ENCODE data around the gene MAB21L4.

The MAB21L4 gene

DNA sequence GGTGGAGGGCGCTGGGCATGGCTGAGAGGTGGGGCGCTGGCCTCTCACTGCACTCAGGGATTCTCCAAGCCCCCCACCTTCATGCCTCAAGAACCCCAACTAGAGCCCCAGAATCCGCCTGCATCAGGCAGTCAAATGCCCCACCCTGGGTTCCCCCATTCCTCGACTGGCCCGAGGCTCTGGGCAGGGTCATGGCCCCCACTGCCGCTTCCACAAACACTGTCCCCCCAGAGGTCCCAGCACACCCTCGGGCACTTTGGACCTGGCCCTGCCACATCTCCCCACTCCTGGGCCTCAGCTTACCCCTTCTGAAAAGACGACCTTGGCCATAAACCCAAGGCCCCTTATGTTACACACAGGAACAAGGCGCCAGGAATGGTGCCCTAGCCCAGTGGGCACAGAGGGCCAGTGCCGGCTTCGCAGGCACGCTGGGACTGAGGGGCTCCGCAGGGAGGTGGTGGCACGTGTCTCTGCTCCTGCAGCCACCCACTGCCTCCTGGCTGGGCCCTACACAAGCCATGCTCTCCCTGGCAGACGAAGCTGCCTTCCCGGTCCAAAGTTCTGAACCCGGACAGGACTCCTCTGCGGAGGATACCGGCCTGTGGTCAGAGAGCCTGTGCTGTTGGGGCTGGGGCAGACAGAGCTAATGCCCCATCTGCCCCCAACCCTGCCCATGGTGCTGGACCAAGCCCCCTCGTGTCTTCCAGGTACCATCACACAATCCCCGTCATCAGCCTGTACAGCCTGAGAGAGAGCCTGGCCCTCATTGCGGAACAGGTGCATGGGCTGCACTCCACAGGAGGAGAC lies 20.5 kb downstream of the MAB21L4 start:
- no peak for DNase-seq

DNA sequence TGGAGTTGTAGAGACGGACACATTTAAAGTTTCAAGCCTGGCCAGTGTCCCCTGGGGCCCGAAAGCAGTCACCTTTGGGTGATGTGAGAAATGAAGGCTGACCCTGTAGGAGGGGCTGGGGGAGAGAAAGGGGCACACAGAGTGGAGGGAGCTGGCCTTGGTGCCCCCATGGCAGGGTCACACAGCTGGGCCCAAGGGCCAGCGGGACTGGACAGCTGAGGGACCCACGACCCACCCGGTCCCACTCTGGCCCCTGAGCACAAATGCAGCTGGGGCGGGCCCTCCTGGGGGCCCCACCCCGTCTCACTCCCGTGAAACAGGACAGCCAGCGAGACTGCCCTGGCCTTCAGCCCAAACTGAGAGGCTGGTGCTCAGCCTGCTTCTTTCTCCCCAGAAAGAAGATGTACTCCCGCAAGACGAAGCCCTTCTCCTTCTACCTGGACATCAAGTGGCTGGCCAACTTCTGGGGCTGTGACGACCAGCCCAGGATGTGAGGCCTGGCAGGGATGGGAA lies 21.2 kb downstream of the MAB21L4 start:
- DNase-seq, result no peak

DNA sequence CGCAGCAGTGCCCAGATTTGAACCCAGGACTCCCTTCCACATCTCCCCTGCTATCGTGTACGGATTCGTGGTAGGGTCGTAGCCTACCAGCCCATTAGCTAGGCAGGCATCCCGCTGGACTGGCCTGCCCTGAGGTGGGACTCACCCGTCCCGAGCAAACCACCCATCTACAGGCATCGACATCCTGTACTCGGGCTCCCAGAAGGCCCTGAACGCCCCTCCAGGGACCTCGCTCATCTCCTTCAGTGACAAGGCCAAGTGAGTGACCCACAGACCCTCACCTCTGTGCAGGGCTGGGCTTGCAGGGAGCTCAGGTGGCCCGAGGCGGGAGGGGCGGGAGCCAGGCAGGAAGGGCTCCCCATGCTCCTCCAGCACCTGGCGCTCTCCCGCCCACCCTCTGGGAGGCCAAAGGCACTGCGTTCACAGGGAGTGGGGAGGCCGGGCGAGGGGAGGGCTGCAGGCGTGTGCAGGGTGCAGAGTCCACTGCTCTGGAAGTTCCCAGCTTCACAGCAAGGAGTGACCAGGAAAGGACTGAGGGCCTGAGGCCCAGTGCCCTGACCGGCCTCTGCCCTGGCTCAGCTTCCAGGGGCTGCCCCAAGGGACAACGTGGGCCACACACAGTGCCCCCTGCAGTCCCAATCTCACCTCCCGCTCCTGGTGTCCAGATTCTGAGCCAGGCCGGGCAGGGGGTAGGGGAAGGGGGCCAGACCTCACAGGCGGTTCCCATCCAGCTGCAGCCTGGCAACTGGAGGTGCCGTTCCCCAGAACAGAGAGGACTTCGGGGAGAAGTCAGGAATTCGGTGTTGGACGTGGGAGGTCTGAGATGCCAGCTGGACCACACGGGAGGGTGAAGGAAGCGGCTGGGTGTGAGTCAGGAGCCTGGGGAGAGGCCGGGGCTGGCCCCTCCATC lies 21.9 kb downstream of the MAB21L4 start:
- no peak for DNase-seq

DNA sequence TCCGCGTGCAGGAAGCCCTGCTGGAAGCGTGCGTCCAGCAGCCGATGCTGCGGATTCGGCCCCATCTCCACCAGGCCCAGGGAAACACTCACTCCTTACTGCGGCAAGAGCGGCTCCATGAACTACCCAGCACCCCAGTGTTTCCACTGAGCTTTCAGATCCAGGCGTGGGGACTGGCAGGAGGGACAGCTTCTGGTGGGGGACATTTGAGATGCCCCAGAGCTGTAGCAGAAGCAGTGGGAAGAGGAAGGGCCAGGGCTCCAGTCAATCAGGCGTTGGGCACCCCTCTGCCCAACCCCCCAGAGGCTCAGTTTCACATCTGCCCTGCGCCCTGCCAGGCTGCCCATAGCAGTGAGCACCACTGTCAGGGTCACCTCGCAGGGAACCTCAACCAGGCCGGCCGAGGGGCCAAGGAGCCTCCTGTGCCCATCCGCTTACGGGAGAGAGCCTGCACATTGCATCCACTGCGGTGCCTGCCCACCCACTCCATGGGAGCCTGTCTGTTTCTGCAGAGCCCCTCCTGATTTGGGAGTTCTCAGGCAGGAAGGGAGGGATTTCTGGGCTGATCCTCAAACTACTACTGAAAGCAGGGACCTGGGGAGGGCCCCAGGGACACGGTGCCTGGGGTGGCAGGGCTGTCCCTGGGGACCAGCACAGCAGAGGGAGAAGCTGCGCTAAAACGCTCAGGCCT lies 22.7 kb downstream of the MAB21L4 start:
- DNase-seq, result no peak

DNA sequence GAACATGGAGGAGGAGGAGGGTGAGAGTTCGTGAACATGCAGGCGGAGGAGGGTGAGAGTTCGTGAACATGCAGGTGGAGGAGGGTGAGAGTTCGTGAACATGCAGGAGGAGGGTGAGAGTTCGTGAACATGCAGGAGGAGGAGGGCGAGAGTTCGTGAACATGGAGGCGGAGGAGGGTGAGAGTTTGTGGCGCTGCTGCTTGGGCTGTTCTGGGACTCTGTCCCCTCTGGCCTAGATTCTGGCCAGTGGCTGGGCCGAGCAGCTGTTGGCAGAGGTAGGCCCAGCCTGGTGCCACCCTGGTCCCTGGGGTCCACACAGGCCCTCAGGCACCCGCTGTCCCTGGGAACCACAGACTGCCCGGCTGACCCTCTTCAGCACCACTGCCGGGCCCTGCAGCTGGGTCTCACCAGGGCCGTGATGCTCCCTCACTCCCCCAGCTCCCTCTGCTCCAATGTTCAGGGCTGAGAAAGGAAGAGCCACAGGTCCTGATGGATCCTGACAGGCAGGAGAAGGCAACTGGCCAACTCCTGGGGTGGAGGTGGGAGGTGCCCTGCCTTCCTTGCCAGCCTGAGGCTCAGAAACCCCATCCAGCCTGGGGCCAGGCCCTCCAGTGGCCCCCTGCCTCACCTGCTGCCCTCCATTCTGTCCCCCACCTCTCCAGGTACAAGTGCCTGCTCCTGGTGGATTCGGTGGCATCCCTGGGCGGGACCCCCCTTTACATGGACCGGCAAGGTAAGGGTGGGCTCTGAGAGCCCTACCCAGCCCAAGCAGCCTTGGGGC lies 23.4 kb downstream of the MAB21L4 start:
- no peak for DNase-seq

DNA sequence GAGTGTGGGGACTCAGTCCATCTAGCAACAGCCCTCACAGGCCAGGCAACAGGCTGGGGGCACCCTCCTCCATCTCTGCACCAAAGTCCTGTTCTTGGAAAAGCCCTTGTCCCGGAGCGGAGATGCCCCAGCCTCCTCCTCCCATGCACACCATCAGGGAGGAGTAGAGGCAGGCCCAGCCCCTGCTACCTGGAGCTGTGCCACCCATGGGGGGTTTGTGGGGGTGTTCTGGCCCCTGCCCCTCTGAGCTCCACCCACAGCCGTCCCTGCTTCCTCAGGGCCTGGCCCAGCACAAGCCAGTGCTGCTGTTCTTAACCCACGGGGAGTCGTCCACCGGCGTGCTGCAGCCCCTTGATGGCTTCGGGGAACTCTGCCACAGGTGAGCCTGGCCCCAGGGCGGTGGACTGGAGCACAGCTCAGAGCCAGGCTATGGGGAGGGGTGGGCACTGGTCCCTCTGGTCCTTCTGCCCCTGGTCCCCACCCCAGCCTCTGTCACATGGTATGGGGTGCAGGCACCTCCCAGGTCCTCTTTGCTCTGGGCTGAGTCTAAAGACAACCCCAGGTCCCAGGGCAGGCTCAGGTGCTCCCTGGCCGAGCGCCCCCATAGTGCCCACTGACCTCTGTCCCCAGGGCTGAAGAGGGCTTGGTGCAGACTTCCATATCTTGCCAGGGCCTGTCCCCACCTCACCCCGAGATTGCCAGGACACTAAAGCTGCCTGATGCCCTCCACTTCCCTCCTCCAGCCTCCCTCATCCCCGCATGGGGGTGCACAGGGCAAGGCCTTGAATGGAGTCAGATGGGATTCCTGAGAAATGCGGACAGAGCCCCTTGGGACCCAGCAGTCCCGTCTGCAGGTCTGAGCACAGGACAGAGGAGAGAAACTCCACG lies 24.6 kb downstream of the MAB21L4 start:
- DNase-seq, result no peak

DNA sequence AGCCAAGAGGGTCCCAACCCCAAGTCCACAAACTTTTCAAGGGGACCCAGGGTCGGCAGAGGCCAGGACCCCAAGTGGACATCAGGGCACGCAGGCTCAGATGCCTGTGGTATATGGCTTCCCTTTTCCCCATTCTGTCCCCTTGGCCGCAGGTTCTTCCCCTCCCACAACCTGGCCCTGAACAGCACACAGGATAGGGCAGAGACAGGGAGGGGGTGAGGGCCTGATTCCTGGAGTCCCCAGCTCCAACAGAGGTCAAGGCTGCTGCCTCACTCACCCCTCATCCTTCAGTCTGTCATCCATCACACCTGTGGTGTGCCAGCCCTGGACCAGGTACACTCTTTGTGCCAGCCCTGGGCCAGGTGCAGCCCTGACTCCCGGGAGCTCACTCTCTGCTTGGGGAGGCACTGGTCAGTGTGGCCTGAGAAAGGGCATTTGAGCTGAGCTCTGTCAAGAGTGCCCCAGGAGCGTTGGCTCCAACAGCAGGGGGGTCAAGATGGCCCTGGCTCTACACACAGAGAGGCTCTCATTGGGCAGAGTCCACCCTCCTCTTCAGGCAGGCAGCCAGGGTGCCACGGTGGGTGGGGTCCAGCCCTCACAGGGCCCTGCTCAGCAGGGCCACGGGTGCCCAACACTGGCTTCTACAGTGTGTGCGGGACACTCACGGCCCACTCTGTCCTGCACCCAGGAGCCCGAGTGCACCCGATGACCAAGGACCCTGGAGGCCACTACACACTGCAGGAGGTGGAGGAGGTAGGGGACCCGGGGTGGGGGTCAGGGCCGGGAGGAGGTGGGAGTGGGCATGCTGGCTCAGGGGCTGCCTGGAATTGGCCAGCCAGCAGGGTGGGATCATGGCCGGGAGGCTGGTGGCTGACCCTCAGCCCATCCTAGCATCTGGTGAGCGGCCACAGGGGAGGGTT lies 25.7 kb downstream of the MAB21L4 start:
- no peak for DNase-seq

DNA sequence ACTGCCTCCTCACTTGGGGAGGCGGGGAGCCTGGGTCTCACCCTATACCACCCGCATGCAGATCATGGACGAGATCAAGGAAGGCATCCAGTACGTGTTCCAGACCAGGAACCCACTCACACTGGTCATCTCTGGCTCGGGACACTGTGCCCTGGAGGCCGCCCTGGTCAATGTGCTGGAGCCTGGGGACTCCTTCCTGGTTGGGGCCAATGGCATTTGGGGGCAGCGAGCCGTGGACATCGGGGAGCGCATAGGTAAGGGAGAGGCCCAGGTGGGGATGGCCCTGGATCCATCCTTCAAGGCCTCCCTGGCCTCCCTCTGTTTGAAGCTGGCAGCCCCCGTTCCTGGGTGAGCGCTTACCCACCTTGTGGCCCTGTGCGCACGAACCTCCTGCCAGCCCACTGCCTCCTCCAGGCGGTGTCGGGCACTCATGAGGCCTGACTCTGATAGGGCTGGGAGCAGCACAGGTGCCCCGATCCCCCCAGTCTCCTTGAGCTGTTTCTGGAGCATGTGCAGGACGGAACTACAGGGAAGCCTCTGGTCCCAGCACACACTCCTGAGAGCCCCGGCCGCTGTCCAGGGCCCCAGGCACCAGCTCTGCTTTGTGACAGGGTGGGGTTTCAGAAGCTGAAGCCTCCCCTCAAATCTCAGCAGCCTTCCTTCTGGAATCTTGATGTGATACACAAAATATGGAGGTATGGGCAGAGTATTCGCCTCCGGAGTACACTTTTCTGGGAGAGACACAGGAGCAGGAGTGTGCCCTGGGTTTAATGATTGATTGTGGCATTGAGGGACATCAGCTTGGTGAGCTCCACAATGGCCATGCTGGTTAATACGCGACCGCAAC lies 26.6 kb downstream of the MAB21L4 start:
- no peak for DNase-seq

DNA sequence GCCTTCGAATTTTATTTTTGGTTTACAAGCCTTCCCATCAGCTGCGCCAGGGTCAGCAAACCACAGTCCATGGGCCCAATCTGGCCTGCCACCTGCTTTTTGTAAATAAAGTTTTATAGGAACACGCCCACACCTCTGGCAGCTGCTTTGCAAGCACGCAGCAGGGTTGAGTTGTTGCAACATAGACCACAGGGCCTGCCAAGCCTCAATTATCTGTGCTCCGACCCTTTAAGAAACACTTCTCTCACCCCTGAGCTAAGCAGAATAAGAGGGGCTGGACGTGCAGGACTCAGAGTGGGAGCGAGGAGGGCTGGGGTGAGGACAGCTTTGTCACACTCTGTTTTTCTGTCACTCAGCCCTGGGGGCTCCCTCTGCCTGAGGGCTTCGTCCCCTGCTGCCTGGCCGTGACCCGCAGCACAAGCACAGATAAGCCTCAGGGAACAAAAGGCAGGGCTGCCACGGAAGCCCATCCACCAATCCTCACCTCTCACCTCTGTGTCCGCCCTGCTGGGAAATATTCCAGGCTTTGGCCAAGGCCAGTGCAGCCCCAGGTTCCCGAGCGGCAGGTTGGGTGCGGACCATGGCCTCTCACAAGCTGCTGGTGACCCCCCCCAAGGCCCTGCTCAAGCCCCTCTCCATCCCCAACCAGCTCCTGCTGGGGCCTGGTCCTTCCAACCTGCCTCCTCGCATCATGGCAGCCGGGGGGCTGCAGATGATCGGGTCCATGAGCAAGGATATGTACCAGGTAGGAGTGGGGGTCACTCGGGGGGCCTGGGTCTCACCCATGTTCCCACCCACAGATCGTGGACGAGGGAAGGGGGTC lies 27.5 kb downstream of the MAB21L4 start, which contains the start of gene AGXT:
AGXT (plus strand) TSS at position 539 of the 823 bp plus-strand sequence; CDS start at position 581, 42 bp downstream.
- no peak for DNase-seq

DNA sequence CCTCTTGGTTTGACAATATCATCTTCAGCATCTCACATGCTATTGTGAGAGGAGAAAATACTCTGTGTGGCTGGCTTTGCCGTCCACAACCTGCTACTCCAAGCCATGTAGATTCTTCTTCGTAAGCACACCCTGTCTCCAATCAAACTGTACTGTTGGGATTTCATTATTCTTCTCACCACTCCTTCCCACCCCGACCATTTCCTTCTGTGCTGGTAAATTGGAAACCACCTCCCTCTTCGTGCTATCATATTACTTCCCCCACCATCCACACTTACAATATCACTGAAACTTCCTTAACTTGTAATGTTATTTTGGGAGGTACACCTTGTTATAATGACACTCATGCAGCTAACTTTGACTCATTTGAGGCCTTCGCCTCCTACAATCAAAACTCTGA lies 30.6 kb downstream of the MAB21L4 start:
- DNase-seq, result no peak

DNA sequence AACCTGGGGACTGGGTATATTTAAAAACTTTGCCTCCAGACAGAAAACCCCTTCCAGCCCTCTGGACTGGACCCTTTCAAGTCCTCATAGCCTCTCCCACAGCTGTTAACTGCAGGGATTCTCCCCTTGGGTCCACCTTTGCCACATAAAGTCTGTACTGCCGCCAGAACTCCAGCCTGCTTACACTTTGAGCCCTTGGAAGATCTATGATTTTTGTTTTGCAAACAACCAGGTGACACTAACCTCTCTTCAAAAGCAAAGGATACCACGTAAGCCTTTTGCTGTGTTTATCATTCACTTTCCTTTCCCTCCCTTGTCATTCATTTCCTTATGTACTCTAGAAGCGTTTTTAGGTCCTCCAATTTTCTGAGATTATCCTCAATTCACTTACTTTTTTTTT lies 31.5 kb downstream of the MAB21L4 start:
- DNase-seq, result no peak

DNA sequence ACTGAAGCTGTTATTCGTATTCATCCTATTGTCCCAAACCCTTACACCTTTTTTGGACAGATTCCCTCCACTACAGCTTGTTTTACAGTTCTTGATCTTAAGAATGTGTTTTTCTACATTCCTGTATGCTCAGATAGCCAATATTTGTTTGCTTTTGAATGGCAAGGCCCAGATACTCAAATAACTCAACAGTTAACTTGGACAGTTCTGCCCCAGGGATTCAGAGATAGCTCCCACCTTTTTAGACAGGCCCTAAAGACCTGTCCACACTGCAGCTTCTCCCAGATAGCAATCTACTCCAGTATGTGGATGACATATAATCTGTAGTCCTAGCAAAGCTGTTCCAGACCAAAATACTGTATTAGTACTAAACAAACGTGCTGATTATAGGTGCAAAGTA lies 34.4 kb downstream of the MAB21L4 start:
- no peak for DNase-seq

DNA sequence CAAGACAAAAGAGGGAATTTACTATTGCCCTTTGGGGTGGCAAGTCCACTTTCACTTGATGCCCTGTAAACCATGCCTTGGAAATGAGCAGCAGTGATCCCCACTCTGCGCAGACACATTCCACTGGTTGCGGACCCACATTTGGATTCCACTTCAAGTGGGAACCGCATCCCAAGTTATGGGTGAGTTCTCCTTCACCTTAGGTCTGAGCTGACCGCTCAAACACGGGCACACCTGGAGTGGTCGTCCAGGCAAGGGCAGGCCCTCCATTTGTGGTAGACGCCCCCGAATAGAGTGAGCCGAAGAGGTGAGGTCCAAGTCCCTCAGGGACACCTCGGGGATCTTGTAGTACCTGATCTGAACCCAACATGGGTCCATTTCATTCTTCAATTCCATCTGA lies 37.1 kb downstream of the MAB21L4 start:
- no peak for DNase-seq

DNA sequence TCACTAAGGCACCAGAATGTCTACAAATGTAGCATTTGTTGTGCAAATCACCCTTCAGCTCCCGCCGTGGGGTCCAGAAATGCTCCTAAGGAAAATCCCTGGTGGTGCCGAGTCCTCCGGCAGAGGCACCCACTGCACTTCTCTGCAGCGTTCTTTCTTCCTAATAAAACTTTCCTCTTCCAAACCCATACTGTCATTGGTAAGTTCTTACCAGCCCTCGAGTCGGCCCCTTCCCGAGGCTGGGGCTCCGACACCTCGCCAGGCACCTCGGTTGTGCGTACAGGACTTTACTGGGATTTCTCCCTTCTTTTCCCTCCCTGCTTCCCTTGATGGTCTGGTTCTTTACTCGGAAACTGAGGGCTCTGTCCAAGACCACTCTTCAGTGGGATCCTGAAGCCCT lies 37.6 kb downstream of the MAB21L4 start:
- no peak for DNase-seq

DNA sequence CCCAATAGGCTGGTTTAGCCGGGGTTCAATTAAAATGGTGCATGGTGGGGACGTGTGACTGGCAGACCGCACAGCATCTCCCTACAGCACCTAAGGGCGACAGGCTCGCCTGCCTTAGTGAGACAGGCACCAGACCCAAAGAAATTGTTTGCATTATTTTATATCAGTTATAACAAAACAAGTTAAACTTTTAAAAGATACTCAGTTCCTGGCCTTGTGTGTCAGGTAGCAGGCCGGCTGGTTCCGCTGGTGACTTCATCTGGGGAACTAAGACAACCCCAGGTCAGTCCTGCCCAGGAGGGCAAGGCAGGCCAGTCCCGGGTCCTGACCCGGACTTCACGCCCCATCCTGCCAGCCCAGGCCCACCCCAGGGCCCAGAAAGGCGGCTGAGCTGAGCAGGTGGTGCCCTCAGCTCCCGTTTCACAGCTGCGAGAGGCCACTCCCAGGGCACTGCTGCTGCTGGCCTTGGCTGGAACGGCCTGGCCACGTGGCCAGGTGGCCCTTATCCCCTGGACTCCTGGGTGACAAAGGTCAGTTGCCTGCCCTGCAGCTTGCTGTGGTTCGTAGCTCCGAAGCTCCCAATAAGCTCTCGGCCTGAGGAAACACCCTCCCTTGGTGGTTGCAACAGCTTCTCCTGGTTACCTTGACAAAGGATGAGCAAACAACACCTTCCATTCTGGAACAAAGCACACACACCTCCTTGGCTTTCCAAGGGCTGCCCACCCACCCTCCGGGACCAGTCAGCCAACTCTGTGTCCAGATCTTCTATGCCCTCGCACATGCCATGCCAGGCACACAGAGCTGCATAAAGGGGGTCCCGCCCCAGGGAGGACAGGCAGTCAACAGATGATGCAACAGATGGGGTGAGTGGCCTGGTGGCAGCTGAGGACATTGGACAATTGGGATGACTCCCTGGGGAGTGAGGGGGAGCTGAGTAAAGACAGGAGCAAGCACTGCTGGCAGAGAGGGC lies 38.6 kb downstream of the MAB21L4 start:
- DNase-seq, result no peak

DNA sequence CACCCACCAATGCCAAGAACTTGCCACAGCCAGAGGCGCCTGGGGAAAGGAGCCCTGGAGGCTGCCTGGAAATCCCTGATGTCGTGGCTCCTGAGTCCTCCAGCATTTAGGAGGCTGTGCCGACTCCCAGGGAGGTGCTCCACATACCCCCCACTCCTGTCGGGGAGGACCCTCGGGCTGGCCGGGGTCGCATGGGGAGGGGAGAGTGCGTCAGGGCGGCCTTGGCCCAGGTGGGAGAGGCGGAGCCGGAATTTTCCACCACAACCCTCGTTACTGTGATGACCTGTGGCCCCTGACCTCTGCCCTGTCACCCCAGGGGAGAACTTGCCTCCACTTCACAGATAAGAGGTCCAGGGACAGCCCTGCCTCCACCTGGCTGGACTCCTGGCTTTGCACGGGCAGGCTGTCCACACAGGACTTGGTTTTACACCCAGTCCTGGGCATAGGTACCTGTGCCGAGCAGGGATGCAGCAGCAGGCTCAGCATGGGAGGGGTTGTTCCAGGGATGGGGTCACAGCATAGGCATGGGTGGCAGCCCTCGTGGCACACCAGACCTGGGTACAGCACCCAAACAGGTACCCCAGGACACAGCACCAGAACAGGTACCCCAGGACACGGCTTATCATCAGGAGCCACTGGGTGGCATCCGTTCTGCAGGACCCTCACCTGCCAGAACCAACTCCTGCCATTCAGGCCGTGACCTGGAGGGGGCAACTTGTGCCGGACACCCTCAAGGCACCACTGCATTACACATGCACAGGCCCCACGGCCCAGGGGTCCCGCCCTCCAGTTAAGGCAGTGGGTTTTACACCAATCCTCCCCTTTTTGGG lies 39.6 kb downstream of the MAB21L4 start:
- DNase-seq, result no peak
